GM19438 (cell line): ENCODE measurements around the gene MRPL43.
A peak's percentile ranks its signal among the peaks of the same experiment; 100 is the strongest.

Experiments
- ATAC-seq: cut with Tn5 transposase; IDR thresholded peaks from one replicate; pipeline ENCODE4 v1.9.1; 2021; ENCODE audit warnings: low read depth; ENCODE audit not compliant: unreplicated experiment

The MRPL43 gene

DNA sequence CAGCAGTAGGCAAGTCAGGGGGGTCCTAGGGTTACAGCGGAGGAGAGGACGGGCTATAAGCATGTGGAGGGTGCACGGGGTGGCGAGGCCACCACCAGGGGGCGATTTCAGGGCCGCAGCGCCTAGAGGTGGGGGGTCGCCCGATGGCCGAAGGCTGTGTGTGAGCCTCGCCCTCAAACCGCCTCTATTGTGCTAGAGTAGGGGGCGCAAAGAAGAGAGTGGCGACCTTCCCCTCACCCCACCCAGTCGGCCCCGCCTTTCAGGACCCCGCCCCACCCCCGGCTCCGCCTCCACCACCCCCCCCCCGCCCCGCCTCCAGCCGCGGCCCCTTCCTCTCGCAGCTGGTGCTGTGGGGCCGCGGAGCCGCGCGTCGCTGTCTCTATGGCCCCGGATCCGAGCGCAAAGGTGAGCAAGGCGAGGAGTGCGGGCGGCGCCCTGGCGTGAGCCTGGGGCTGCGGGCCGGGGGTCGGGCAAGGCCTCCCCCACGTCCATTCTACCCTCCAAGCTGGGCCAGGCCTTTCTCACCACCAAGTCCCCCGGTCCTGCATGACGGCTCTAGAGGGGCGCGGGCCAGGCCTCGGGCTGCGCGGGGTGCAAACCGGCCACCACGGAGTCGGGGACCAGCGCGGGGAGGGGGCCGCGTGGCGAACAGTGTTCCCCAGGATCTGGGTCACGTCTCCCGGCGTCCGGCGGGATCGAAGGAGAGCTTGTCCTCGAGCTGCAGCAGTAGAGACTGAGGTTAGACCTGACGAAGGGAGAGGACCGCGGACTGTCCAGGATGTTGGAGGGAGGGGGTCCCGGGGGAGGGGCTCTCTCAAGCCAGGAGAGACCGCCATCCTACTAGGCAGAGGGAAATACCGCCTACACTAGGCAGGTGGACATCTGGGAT, 17.9 kb downstream of the MRPL43 start, which contains the start of gene SEMA4G:
SEMA4G (plus strand) TSS at position 318 of the 889 bp plus-strand sequence. CDS start 3,409 bp downstream, outside the sequence.
- ATAC-seq = peak; percentile 64

- no peak for ATAC-seq
Observed at GRCh38 chr10:100968863-100969186, 18.5 kb downstream of the MRPL43 start.

DNA sequence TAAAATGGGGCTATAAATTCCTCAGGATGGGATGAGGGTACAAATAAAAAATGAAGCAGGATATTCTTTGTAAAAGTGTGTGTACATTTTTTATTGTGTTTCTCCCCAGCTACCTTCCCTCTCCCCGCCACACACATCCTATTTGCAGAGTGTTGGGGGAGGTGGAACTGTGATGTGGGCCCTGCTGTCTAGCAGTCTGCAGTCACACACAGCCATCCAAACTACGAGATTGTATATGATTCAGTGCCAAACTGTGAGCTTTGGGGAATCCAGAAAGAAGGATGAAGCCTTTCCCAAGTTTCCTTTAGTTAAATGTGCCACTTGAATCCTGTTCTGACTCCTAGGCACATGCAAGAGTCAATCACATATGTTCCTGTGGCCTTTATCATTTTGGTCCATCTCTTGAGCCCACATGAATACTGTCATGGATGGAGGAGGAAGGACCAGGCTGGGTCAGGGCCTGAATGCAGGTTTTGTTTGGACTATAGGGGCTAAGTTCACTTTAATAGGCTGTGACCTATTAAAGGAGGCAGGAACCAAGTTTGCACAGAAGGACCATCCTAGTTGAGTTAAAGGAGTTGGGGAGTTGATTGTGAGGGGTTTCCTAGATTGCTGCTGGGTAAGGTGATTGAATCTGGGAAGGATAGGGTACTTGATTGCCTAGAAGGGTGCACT, 19.1 kb downstream of the MRPL43 start:
- no peak for ATAC-seq

DNA sequence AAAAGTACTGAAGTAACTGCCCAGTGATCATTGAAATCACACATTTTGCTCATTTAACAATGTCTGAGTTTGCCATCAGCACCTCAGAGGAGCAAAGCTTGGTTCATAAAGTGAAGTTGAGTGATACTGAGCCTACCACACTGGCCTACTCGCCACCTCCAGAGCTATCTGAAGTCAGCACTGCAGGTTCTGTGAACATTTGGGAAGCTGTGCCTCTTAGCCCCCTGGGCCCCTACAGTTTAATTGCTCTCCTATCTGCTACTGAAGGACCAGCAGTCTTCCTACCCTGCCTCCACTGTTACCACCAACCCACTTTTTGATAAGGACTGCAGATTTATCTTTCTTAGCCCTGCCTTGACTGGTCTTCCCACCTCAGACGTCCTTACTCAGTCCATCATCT, 20.0 kb downstream of the MRPL43 start:
- no peak for ATAC-seq

DNA sequence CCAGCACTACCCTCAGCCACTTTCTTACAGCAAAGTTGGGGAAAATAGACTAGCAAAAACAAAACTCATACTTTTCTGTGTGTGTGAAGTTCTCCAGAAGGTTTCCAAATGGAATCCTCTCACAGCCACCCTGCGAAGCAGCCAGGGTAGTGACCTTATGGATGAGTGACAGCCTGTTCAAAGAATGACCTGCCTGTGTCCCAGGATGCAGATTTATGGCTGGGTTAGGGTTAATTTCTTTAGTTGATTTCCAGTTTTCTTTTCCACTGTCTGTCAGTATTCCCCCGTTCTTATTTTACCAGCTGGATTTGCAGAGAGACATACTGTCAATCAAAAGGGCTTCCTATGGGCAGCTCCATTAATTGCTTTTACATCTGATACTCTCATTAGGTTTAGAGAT, 20.4 kb downstream of the MRPL43 start:
- no peak for ATAC-seq

GRCh38 chr10:100965820-100966219, 21.5 kb downstream of the MRPL43 start:
- no peak for ATAC-seq

GRCh38 chr10:100963826-100964225, 23.5 kb downstream of the MRPL43 start:
- no peak for ATAC-seq

GRCh38 chr10:100962351-100963080, 24.8 kb downstream of the MRPL43 start:
- ATAC-seq = no peak

DNA sequence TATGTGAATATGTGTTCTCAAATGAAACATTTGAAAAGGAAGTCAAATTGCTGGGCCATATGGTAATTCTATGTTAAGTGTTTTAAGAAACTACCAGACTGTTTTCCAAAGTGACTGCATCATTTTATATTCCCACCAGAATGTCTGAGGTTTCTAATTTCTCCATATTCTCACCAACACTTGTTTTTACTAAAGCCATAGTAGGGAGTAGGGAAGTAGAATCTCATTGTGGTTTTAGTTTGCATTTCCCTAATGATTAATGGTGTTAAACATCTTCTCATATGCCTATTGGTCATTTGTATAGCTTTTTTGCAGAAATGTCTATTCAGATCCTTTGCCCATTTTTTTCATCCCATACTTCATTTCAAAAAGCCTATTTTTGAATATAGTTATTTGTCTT, 27.0 kb downstream of the MRPL43 start:
- no peak for ATAC-seq

DNA sequence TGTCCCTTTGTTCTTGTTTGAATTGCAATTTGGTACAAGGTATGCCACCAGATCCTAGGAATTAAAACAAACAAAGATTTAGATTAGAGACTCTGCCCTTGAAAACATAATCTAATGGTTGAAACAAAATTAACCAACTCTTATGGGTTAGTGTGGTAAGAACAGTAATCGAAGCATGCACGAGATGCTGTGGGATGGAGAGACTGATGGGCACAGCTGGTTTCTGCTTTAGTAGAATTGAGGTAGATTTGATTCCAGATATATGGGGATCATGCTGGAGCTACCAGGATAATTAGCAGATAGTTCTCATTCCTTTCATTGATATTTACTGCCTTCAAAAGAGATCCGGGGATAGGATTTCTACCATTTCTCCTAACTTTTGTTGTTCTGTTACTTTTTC, 38.4 kb downstream of the MRPL43 start:
- ATAC-seq = no peak

DNA sequence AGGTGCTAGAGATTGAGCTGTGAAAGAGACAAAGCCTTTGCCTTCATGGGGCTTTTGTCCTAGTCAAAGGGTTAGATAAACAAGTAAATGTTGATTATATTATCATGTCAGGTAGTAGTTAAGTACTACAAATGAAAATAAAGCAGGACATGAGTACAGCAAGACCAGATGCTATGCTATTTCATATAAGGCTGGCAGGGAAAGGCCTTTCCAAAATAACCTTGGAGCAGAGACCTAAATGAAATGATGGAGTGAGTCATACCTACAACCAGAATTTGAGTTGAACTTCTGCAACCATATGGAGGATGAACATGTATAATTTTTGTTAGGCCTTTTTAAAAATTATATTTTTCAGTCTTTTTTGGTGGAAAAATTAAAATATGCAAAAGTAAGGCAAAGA, 41.5 kb downstream of the MRPL43 start:
- no peak for ATAC-seq

DNA sequence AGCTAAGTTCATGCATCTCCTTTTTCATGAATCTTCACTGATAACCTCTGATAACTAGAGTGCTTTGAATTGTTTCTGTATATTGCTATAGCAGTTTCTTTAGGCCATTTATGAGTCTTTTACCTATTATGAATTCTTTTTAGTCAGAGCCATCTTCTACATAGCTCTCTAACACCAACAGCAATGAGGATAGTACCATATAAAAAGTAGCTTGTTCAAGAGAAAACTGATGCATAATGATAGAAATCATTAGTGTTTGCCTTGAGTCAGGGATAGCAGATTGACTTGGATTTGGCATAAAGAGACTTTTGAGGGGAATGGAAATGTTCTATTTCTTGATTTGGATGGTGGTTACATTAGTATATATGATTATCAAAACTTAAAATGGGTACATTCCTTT, 43.8 kb downstream of the MRPL43 start:
- ATAC-seq = no peak

DNA sequence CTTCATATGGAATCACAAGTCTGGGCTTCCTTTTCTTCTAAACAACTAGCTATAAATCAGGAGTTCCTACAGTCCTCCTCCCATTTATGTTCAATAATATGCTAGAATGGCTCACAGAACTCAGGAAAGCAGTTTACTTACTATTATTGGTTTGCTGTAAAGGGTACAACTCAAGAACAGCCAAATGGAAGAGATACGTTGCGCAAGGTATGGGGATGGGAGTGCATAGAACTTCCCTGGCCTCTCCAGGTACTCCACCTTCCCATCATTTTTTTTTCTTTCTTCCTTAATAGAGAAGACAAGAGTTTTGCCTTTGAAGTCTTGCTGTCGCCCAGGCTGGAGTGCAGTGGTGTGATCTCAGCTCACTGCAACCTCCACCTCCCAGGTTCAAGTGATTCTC, 45.1 kb downstream of the MRPL43 start:
- ATAC-seq = no peak

DNA sequence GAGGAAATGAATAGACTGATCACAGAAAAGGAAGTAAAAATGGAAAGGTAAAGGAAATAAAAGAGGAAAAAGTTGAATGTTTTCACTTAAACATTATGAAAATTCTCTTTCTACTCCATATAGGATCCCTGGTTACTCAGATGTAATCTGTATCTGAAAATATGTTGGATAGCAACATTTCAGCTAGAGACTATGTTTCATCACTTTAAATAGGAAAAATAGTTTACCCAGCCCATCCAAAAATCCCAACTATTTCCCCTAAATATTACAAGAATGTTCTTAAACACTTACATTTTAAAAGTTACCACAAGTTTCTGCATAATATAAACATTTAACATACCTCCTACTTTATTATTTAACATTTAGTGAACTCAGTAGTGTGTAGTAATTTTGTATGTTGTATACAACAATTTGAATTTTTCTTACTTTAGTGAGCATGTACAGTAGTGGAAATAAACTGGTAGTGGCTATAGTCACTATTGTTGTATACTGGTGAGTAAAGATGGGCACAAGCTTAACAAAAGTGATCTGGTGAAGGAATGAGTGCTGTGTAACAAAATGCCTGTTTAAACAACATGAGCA, 47.4 kb downstream of the MRPL43 start:
- ATAC-seq = no peak
